Hepatocyte (in vitro differentiated cells): ENCODE data around the gene MSMO1.

Experiments used
- EZH2 ChIP-seq: fragments of 200-600 bp; sonication (generic); IDR thresholded peaks from 2 replicates; pipeline ENCODE4 v1.6.1; 2016; ENCODE audit warnings: antibody characterized with exemption, mild to moderate bottlenecking, borderline replicate concordance
- EZH2phosphoT487 ChIP-seq: fragments of 200-600 bp; sonication (generic); IDR thresholded peaks from one replicate; pipeline ENCODE4 v1.6.1; 2018; ENCODE audit warnings: antibody characterized with exemption, mild to moderate bottlenecking, low read depth, moderate library complexity; ENCODE audit not compliant: unreplicated experiment, severe bottlenecking
- TF ChIP-seq, protein P1 (sequence below): fragments of 200-600 bp; sonication (generic); IDR thresholded peaks from 2 replicates; pipeline ENCODE4 v1.5.1; 2016; ENCODE audit warnings: antibody characterized with exemption, mild to moderate bottlenecking; ENCODE audit not compliant: poor library complexity

DNA sequence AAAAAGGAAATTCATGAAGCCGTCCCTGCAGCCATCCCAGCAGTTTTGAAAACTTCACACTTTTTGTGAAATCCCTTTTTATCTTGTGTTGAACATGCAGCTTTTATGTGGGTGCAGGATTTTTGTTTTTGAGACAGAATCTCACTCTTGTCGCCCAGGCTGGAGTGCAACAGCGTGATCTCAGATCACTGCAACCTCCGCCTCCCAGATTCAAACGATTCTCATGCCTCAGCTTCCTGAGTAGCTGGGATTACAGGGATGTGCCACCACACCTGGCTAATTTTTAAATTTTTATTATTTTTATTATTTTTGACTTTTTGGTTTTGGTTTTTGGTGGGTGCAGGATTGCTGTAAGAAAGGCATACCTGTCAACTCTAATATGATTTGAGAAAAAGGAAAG is 8.0 kb upstream of the MSMO1 start:
- TF ChIP-seq, protein P1, sequence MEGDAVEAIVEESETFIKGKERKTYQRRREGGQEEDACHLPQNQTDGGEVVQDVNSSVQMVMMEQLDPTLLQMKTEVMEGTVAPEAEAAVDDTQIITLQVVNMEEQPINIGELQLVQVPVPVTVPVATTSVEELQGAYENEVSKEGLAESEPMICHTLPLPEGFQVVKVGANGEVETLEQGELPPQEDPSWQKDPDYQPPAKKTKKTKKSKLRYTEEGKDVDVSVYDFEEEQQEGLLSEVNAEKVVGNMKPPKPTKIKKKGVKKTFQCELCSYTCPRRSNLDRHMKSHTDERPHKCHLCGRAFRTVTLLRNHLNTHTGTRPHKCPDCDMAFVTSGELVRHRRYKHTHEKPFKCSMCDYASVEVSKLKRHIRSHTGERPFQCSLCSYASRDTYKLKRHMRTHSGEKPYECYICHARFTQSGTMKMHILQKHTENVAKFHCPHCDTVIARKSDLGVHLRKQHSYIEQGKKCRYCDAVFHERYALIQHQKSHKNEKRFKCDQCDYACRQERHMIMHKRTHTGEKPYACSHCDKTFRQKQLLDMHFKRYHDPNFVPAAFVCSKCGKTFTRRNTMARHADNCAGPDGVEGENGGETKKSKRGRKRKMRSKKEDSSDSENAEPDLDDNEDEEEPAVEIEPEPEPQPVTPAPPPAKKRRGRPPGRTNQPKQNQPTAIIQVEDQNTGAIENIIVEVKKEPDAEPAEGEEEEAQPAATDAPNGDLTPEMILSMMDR, result no peak
- TF ChIP-seq EZH2, result no peak
- TF ChIP-seq EZH2phosphoT487, result no peak
